NT2/D1 (cell line): ENCODE data around the gene LOXL1.

Source experiments
- YY1 ChIP-seq: IDR thresholded peaks from 2 replicates; pipeline ENCODE4 v1.6.1; 2011; ENCODE audit not compliant: insufficient read length, insufficient read depth
- ZNF274 ChIP-seq: IDR thresholded peaks from 2 replicates; pipeline ENCODE4 v1.6.1; 2011; ENCODE audit warnings: mild to moderate bottlenecking, low read depth, low read length

GRCh38 chr15:73885954-73886700 is 40.1 kb upstream of the LOXL1 start:
- TF ChIP-seq YY1: no peak
- TF ChIP-seq ZNF274: no peak
